GM10847 (cell line): ENCODE measurements around the gene TUT7.

ENCODE experiments used
- POLR2A ChIP-seq: IDR thresholded peaks from 2 replicates; pipeline ENCODE4 v1.6.1; 2011; ENCODE audit not compliant: insufficient read length; ENCODE audit errors: extremely low read depth

Gene TUT7

DNA sequence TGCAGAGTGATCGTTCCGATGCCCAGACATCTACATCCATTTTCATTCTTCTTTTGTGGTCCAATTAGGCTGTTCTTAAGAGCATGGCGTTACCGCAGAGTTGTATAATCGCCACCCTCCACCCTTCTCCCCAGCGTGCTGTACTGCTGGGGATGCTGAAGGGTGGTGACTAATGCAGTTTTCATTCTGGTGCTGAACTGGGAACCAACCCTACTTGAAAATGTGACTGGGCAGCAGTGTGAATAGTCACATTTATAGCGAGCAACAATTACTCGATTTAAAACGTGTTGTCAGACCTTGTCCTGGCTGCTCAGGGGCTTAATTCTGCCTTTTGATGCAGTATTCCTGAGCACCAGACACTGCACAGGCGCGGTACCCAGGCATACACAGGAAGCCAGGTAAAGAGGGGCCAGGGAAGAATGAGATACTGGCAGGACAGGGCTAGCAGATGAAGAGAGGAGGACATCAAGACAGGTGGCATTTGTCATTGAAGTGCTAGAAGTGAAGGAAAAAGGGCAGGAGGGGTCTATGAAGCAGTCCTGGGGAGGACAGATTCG is 71.2 kb downstream of the TUT7 start:
- TF ChIP-seq POLR2A: no peak

DNA sequence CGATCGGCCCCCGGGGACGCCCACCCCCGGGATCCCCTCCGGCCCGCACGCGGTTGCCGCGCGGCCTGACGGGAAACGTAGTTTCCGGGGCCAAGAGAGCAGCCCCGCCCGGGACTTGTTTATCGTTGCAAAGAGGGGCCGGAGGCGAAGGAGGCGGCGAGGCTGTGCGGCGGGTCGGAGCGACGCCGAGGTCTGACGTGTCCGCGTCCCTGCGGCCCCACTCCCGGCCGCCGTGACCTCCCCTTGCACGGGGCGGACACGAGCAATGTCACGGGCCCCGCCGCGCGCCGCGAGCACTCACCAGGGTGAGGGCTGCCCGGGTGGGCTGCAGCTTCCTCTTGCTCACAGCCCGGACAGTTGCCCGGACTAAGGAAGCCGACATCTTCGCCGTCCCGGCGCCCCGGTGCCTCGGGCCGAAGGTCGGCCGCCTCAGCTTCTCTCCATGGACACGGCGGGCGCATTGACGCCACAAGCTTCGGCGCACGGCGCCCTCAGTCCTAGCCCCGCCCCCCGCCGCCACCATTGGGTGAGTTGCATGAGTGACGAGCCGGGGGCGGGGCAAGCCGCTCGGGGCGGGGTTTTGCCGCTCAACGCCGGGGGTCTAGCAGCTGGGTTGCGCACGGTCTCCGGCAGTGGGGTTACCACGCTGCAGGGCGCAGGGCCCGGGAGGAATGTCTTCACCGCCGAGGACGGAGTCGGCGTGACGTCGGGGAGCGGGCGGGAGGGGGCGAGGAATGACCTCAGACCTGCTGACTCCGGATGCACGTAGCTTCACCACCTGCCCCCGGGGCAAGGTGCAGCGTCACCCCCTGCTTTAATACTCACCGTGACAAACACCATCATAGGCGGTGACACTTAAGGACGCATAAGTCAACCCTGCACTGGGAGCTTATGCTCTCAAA is 71.9 kb downstream of the TUT7 start, which contains the start of gene ISCA1:
Gene ISCA1 (minus strand): TSS at position 462 of the 902 bp plus-strand sequence. CDS start 80 bp downstream, at position 382.
- peak; percentile 80 for TF ChIP-seq POLR2A

DNA sequence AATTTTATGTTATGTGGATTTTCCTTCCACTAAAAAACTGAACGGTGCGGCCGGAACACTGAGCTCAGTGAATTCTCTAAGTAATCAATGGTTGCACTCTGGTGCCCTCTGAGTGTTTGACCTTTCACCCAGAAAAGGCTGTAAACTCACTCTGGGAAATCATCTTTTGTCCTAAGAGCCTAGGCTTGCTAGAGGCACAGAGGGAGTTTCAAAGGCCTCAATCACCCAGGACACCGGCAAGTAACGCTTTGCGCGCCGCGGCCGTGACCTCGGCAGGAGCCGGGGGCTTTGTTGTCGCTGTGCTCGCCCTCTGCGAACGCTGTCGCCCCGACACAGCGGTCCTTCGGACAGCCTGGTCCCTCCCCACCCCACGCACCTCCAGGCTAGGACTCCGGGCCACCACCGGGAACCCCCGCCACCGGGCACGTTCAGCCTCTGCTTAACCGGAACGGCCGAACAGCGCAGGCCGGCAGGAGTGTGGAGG is 72.6 kb downstream of the TUT7 start:
- no peak for TF ChIP-seq POLR2A

DNA sequence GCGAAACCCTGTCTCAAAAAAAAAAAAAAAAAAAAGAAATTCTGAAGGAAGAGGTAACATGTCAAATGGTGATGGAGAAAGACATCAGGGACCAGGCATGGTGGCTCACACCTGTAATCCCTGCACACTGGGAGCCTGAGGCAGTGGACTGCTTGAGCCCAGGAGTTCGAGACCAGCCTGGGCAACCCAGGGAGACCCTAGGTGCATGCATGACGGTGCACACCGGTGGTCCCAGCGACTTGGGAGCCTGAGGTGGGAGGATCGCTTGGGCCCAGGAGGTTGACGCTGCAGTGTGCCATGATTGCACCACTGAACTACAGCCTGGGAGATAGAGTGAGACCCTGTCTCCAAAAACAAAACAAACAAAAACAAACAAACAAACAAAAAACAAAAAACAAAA is 73.6 kb downstream of the TUT7 start:
- TF ChIP-seq POLR2A: no peak

DNA sequence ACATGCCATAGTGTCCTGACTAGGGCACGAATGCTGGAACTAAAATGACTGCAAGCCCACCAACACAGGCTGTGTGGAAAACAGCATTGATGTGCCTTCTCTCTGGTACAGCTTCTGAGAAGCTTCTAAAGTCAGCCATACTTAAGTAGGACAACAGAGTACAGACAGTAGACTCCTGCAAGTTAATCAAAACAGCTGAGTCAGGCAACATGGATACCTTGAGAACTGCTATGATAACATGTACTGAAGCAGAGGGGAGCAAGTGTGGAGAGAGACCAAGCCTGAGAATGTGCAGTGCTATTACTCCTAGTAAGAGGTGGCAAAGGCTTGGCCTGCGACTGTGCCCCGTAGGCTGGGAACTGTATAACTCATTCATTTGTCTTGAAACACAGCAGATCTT is 74.4 kb downstream of the TUT7 start:
- no peak for TF ChIP-seq POLR2A

DNA sequence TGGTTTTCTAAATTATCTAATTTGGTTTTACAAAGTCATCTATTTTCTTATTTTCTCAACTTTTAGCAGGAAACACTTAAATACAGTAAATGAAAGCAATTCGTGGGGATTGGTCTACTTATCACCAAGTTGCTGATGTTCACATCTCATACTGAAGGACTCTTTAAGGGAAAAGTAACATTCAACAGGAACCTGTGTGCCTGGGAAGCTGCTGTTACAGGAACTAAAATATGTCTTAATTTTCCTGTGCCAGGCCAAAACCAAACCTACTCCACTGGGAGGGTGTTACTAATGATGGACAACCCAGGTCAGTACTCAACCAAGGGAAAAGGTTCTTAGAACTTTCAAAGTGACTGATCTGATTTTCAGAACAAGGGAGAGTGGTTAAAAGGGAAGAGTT is 77.1 kb downstream of the TUT7 start:
- TF ChIP-seq POLR2A: no peak

DNA sequence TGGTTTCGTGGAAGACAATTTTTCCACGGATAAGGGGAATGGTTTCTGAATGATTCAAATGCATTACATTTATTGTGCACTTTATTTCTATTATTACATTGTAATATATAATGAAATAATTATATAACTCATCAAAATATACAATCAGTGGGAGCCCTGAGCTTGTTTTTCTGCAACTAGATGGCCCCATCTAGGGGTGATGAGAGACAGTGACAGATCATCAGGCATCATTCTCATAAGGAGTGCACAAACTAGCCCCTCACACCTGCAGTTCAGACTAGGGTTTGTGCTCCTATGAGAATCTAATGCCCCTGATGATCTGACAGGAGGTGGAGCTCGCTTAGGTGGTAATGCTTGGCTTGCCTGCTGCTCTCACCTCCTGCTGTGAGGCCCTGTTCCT is 78.2 kb downstream of the TUT7 start:
- TF ChIP-seq POLR2A: no peak

DNA sequence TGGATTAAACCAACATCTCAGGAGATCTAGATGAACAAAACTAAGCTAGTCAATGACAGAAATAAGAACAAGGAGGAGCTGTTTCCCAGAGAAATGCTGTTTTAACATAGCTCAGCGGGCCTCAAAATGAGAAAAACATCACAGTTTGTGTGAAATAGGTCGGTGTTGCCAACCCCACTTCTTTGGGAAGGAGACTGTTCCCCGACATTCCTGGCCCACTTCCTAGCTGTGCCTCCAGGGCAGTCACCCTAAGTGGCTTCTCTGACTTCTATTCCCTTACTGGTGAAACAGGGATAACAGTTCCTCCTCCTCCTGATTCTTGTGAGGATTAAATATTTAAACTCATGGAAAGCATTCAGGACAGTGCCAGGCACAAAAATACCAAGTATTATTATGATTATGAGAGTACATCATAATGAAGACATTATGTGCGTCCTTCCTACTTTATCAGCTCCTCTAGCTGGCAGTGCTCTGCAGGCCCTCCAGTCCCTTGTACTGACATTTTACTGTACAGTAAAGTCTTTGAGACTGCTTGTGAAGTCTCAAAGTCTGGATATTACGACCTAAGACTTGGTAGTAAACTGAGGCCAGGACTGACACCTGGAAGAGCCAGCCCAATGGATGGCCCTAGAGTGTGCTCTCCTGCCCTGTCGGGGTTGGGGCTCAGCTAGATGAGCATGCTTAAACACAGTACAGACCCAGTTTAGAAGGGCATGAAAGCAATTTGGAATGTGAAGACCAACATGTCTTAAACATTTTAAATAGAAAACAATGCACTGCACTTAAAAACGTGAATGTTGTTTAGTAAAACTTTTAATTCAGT is 79.2 kb downstream of the TUT7 start:
- TF ChIP-seq POLR2A: no peak

DNA sequence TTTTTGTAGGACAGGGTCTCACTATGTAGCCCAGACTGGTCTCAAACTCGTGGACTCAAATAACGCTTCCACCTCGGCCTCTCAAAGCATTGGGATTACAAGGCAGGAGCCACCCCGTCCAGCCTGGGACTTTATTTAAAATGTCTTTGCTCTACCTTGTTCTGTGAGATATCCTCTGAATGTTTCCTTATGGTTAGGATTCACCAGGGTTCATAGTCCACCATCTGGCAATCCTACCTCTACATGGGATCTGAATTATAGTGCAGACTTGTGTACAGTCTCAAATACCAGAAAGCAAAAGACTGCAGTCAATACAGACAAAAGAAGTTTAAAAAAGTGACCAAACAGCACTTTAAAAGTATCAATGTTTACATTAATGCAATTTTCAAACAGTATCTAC is 82.0 kb downstream of the TUT7 start:
- no peak for TF ChIP-seq POLR2A

DNA sequence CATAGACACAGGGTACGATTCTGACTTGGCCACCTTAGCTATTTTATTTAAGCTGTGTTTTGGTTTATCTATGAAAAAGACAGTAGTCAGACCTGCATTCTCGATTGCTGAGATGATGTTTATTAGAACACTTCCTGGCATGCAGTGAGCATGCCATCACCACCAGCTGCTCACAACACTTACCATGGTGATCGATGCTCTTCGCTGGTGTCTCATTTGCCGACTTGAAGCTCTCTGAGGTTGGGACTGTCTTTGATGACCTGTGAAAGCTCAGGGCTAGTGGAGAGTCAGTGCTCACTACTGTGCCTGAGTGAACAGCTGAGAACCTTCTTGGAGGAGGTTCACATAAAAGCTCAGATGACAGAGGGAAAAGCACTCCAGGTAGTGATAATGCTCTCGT is 90.3 kb downstream of the TUT7 start:
- no peak for TF ChIP-seq POLR2A

DNA sequence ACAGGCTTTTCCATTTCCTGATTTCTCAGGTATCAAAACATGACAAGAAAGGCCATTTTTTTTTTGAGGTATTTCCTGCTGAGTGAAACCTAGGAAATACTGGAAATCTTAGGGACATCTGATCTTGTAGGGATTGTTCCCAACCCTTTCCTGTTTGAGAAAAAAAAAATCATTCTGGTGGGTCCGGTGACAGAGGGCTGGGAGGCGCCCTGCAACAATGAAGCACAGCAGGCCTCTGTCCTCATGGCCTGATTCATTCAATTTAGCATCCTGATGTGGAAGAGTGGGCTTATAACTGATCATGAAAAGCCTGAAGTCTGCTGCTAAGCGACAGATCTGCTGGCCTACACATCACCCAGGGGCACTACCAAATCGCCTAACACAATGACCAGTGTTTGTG is 91.7 kb downstream of the TUT7 start:
- TF ChIP-seq POLR2A: no peak

DNA sequence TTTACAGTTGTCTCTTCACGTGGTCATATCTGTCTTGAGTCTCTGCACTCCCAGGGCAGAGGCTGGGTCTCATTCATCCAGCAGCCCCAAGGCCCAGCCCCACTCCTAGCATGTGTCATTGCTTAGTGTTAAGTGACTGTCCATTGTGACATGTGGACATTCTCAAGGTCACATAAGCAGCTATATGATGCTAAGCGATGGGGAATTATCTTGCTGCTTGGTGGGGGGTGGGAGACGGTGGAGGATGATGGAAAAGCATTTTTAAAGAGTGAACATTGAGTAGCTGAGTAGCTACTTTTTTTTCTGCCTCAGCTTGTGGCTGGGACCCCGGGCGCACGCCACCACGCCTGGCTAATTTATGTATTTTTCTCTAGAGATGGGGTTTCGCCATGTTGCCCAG is 94.7 kb downstream of the TUT7 start, which contains the start of gene C9orf153:
Gene C9orf153 (minus strand): TSS at position 101 of the 400 bp plus-strand sequence. CDS start 30,054 bp downstream, outside the sequence.
- no peak for TF ChIP-seq POLR2A

DNA sequence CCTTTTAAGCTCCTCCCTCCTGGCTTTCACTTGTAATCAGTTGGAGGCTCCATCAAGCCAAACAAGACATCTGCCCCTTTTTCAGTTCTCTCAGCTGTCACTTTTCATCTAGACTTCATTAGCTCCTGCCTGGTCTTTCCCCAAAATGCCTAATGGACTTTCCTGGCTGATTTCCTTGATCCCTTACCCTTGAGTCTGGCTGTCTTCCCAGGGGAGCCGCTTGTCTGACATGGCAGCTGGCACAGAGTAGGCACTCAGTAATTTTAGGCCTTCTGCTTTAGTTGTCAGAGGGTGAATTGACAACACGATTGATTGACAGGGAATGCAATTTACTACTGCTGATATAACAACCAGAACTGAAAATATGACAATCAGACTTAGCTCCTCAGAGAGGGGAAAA is 96.8 kb downstream of the TUT7 start:
- TF ChIP-seq POLR2A: no peak

DNA sequence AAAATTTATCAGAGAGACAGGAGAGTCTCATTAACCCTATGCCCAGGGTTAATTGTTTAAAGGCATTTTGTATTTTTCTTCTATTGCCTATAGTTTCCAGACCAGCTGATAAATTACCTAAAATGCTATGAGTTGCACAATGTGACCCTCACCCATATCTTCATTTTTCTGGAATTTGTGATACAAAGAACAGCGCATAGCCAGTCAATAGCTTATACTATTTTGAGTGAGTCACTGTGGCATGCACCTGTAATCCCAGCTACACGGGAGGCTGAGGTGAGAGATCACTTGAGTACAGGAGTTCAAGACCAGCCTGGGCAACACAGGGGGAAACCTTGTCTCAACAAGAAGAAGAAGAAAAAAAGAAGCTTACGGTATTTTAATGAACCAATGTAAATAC is 97.6 kb downstream of the TUT7 start:
- no peak for TF ChIP-seq POLR2A

DNA sequence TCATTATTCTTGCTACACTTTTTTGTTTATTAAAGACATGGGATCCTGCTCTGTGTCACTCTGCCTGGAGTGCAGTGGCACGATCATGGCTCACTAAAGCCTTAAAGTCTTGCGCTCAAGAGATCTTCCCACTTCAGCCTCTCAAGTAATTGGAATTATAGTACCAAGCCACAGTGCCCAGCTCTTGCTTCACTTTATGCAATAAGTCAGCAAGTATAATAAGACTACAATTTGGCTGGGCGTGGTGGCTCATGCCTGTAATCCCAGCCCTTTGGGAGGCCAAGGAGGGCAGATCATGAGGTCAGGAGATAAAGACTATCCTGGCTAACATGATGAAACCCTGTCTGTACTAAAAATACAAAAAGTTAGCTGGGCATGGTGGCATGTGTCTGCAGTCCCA is 100.6 kb downstream of the TUT7 start:
- no peak for TF ChIP-seq POLR2A

DNA sequence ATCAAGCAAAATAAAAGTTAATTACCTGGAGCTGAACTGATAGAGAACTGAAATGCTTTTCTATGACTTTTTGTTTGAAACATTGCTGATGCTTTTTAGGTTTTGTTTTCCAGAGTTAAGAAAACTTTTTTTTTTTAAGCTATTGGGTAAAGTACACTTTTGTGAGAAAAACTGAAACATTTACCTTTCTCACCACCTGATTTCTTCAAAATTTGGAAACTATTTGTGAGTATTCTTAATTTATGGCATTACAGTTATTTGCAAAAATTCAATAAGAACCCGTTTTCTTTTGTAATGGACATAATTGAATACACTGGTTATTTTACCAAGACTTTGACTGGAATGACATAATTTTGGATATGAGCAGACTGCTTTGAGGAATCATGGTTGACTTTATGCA is 101.3 kb downstream of the TUT7 start:
- TF ChIP-seq POLR2A: no peak

DNA sequence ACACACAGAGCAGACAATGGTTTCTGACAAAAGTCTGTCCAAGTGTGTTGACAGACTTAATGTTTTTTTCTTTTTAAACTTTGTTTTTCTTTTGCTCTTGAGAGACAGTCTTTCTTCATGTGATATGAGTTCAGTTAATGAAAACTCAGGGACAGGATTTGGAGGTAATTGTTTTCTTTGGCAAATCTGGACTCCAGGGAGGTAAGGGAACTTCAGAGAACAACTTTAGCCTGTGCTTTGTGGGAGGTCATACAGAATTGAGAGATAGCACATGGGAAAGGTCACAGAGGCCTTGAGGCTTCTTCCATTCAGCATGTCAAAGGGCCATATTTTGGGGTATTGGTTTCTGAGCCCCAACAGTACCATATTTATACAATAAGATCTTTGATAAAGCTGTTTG is 104.1 kb downstream of the TUT7 start:
- no peak for TF ChIP-seq POLR2A
